Activated CD4-positive, alpha-beta T cell treated with anti-CD3 and anti-CD28 coated beads for 24 hours (primary cell): ENCODE measurements around the gene KCNA4.
"Not testable (repeated sequence)": the region's sequence is repeated elsewhere in the genome, so short reads cannot be mapped to it uniquely, and the experiment has no call there.

ENCODE experiments used
- DNase-seq, 2 donors: peaks; one replicate each; pipeline ENCODE4 v3.0.0-alpha.2; 2020; ENCODE audit warnings: low read depth in 2 of 2

KCNA4 gene

DNA sequence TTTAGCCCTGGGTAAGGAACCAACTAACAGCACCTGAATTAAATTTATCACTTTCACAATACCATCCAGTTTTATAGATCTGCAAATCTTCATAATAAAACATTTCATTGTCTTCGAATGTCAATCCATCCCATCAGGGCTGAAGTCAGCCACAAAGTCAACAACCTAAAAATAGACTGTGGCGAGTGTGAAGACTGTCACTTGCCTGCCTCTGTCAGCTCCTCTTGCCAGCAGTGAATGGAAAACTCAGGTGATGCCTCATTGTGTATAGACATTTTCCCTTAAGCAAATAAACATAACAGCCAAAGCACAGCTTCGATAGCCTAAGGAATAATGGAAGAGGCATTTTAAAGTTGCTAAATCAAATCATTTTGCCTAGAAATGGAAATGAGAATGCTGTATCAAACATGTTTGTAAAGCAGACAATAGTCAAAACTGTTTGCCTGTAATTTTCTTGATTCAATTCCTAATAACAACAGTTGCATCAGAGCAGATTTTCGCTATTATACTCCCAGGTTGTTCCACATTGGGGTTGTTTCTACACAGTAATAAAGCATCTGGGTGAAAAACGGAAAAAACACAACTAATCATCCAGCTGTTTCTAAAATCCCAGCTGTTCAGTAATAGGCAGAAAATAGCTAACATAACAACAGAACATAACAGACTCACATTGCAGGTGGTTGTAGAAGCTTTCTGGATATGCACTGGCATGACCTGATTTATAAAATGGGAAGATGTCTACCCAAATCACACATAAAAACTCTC lies 15.7 kb downstream of the KCNA4 start:
- no peak for DNase-seq

DNA sequence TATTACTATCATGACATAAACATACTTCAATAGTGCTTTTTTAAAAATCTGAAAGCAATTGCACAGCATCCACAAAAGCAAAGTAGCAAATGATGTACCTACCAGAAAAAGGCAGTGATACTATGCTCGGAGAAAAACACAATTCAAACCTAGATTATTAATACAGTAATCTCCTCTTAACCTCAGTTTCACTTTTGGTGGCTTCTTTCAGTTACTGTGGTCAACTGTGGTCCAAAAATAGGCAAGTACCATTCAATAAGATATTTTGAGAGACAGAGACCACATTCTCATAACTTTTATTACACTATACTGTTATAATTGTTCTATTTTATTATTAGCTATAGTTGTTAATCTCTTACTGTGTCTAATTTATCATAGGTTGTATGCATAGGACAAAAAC lies 20.8 kb downstream of the KCNA4 start:
- no peak for DNase-seq

DNA sequence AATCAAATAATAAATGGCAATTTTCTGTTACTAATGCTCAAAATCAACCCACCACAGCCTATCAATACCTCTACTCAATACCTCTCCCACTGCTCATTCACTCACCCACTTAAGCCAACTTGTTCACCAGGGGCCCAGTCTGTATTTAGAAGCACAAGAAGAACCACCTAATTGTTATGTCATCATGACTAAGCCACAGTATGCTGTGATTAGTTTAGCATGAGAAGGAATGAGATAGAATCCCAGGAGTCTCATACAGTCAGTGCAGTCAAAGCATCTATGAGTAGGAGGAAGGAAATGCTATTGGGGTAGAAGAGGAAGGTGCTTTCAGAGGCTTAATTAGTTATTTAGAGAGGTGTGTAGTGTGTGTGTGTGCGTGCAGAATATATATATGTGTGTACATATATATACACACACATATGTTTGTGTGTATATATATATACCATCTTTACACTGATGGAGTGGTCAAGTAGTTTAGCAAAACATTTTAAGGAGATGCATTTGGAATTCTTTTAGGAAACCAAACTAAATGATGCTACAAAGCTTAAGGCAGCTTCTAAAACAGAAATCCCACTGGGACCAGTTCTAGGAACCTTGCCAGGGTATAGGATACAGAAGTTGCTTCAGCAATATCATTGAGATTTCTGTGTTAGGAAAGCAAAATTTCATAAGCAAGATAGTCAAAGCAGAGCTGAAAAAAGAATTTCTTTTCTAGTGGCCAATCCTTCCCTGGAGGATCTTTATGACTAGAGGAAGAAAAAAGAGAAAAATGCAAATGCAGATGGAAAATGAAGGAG lies 27.5 kb downstream of the KCNA4 start:
- no peak for DNase-seq

DNA sequence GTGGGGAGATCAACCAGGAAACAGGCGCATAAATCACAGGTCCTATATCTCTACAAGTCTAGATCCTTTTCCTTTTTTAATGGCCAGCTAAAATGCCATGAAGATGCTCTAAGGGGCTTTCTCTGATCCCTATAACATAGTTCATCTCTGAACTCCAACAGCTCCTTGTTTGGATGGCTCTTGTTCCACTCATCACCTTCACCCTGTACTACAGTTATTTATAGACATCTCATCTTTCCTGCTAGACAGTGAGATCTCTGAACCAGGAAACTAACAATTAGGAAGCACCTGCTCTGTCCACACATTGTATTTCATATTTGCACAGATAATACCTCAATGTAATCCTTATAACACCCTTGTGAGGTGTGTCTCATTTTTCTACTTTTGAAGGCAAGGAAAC lies 31.6 kb downstream of the KCNA4 start:
- no peak for DNase-seq

DNA sequence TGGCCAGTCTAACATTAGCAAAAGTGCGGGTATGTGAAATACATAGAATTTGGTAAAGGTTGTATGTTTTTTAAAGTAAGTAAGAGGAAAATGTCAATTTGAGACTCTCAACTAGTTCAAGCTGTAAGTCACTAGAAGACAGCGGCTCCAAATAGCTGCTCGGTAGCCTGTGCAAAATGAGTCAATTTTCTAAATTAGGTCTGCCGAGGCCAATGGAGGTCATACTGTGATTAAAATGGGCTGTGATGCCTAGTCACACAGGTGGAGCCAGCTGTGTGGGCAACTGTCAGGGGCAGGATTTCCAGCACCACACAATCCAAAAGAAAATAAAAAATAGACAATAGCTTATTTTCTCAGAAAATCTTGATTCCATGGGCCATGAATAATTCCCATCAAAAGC lies 32.3 kb downstream of the KCNA4 start:
- no peak for DNase-seq

DNA sequence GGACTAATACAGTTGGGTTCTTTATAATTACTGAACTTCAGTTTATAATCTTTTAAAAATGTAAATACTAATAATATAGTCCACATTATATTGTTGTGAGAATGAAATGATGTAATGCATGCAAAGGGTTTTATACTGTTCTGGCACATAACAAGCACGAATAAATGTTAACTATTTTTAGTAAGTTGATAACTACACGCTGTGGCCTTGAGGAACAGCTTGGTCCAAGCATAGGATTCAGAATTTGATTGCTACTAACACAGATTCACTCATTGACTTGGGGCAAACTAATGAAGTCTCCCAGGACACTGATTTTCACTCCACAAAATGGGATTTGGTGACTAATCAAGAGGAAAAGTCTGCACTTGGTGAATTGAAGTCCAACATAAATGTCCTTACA lies 38.3 kb downstream of the KCNA4 start:
- no peak for DNase-seq

DNA sequence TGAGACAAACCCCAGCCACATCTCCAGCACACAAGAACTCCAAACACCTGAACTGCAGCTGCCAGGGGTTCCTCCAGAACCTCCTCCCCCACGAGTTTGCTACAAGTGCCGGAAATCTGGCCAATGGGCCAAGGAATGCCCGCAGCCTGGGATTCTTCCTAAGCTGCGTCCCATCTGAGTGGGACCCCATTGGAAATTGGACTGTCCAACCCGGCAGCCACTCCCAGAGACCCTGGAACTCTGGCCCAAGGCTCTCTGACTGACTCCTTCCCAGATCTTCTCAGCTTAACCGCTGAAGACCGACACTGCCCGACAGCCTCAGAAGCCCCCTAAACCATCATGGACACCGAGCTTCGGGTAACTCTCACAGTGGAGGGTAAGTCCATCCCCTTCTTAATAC lies 41.2 kb downstream of the KCNA4 start:
- not testable (repeated sequence) for DNase-seq

DNA sequence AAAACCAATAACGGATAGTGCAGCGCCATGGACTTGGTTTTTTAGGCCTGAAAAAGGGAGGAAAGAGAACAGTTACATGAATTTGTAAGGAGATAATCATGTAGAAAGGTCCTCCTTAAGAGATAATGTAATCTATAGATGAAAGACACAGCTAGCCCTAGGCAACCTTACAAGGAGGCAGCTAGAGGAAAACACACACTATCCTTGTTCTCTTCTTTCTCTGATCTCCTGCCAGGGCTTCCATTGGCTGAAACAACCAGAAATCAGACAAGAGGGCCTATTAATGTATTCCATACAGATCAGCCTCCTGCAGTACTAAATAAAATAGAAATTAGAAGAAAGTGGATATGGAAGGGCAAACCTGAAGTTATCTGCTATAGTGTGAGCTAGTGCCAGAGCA lies 53.0 kb downstream of the KCNA4 start:
- DNase-seq, result no peak

DNA sequence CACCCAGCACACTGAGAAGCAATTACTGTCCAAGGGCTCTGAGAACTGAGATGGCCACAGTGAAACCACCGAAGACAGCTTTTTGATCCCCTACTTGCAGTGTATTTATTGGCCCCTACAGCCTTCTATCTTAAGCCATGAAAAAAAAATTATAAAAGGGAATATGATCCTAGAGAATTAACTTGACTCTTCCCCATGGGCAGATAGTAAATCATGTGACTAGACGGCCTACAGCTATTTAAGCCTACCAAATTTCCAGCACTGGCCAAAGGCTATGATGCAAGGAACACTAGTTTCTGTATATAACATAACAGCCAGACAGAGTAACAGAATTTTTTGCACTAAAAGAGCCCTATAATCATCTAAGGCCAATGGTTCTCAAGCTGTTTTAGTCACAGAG lies 53.8 kb downstream of the KCNA4 start:
- DNase-seq, result no peak

DNA sequence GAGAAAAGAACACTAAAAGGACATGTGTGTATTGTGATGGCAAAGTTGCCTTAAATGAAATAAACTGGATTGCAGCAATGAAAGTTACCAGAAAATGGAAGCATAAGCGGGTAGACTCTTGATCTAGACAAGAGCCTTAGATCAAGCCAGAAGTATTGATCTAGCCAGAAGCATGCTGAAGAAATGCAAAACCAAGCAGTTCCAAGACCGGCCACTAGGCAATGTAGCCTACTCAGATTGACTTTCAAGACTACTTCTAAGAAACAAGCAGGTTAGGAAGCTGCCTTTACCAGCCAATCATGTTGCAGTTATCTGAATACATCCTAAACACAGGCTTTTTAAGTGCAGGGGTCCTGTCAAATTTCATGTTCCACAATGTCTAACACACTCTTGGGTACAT lies 54.6 kb downstream of the KCNA4 start:
- no peak for DNase-seq
